ENCODE data around the gene ZFP64. TPM values are rescaled to one million over a fixed set of nuclear protein-coding genes. Genes with fewer than 3 reads are reported as not detected.
"Not testable (repeated sequence)": the region's sequence is repeated elsewhere in the genome, so short reads cannot be mapped to it uniquely, and the experiment has no call there.

The ZFP64 gene
- total and polyA plus RNA-seq, 2 of the 4 experiments (the other 2 are of a cell fraction), result 14.3 to 17.1 TPM

DNA sequence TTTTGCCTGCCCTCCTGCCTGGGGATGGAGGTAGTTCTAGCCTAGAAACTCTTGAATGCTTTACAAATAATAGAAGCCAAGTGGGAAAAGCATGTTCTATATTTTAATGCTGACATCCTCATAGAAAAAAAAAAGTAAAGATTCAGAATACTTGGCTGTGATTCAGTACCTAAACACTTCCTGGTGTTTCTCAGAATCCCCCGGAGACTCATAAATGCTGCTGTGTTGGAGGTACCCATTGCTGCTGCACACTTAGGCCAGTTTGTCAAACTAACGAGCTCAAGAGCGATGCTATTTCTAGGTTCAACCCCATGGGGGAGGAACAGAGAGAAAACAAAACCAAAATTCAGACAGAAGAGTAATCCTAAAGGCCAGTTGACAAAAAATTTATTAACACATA lies 38.8 kb upstream of the ZFP64 start:
- H3K9me1 ChIP-seq (ENCODE audit: insufficient read depth, low read length), result no peaks in the 10 kb centered on the region
- H2BK5ac ChIP-seq (ENCODE audit: low read depth, low read length, poor library complexity, severe bottlenecking), result no peak overlapping the region
- dilution Hi-C loops (cut with HindIII; ENCODE audit: low sequenced_read_pairs, unreplicated experiment), result no loop called here
- H3K36me3 ChIP-seq (ENCODE audit: control insufficient read depth, insufficient read depth, low read length), result no peaks in the 10 kb centered on the region
- H2AK5ac ChIP-seq (ENCODE audit: low read depth, low read length), result no peak overlapping the region
- no peak for ATAC-seq (ENCODE audit: low read depth)
- no peak overlapping the region for H3K23ac ChIP-seq (ENCODE audit: low read depth, low read length)
- POLR2A ChIA-PET (ENCODE audit: unreplicated experiment), result no interaction called here
- H4K91ac ChIP-seq (ENCODE audit: insufficient read depth, low read depth, low read length), result no peak overlapping the region
- no peak overlapping the region for H2BK15ac ChIP-seq (ENCODE audit: low read depth, low read length)
- H3K27ac ChIP-seq (ENCODE audit: insufficient read depth, low read length), result no peak overlapping the region
- H3K4me3 ChIP-seq (ENCODE audit: insufficient read depth, low read depth, low read length), result no peak overlapping the region
- in situ Hi-C loops (cut with MboI; ENCODE audit: low sequenced_read_pairs), result loop anchor here (25.0 kb wide), 1 partner anchor 1757 kb away; no protein-coding TSS in a partner anchor
- DNase-seq, result no peak
- H3K4me2 ChIP-seq (ENCODE audit: low read depth, low read length), result no peak overlapping the region
- H4K20me1 ChIP-seq (ENCODE audit: insufficient read depth, low read length), result no peaks in the 10 kb centered on the region
- H3K9me3 ChIP-seq (ENCODE audit: control insufficient read depth, insufficient read depth, low read length), result no peaks in the 10 kb centered on the region
- CTCF ChIA-PET, result interaction anchor here (1.2 kb wide), 1 partner anchor 12 kb away, joined by 5 read pairs; no protein-coding TSS in a partner anchor
- H3K79me1 ChIP-seq (ENCODE audit: low read depth in 1 of 2, low read length in 2 of 2), result no peaks in the 10 kb centered on the region
- no peaks in the 10 kb centered on the region for H3K4me1 ChIP-seq (ENCODE audit: control insufficient read depth, insufficient read depth, low read length)
- intact Hi-C loops (cut with micrococcal nuclease), result no loop called here
- no peak for TF ChIP-seq CHD1 (IDR thresholded peaks at IDR 0.05; ENCODE audit: low read depth, low read length)
- TF ChIP-seq, protein P1, sequence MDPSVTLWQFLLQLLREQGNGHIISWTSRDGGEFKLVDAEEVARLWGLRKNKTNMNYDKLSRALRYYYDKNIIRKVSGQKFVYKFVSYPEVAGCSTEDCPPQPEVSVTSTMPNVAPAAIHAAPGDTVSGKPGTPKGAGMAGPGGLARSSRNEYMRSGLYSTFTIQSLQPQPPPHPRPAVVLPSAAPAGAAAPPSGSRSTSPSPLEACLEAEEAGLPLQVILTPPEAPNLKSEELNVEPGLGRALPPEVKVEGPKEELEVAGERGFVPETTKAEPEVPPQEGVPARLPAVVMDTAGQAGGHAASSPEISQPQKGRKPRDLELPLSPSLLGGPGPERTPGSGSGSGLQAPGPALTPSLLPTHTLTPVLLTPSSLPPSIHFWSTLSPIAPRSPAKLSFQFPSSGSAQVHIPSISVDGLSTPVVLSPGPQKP (IDR thresholded peaks at IDR 0.05; ENCODE audit: borderline replicate concordance, low read depth, low read length), result no peak
- no peak for TF ChIP-seq NFE2L2 (IDR thresholded peaks at IDR 0.05; ENCODE audit: low read depth, low read length)
- no peak overlapping the region for H3K56ac ChIP-seq (ENCODE audit: extremely low read depth, insufficient read depth, low read length)
- no peak overlapping the region for H3K14ac ChIP-seq (replicated peaks; ENCODE audit: low read depth, low read length)
- BruUV-seq (replicated peaks), result no TSS peak
- H2BK20ac ChIP-seq (ENCODE audit: low read depth, low read length), result no peak overlapping the region
- no peak overlapping the region for H3K9ac ChIP-seq (ENCODE audit: low read depth, low read length)
- no CpG with 5 or more reads among the region's 3 CpGs for WGBS, 2 experiments (ENCODE audit: extremely low coverage in 2 of 2, insufficient read length in 1 of 2)
- peaks cover 3% of the 10 kb centered on the region; the same call in 1 of the 2 replicates for H3K27me3 ChIP-seq (ENCODE audit: control insufficient read depth, insufficient read depth, low read length)
- H4K8ac ChIP-seq (ENCODE audit: low read depth in 2 of 2, low read length in 2 of 2), result no peak overlapping the region
- H3K18ac ChIP-seq (ENCODE audit: low read depth, low read length), result no peak overlapping the region
- no peak overlapping the region for H4K5ac ChIP-seq (ENCODE audit: low read depth, low read length)
- H2BK120ac ChIP-seq (ENCODE audit: low read depth, low read length), result no peak overlapping the region
- H2AK9ac ChIP-seq (replicated peaks; ENCODE audit: low read depth, low read length, poor library complexity), result no peak overlapping the region
- H2AFZ ChIP-seq (replicated peaks; ENCODE audit: low read length, poor library complexity), result no peak overlapping the region
- H3K4ac ChIP-seq (ENCODE audit: low read depth, low read length), result no peak overlapping the region

DNA sequence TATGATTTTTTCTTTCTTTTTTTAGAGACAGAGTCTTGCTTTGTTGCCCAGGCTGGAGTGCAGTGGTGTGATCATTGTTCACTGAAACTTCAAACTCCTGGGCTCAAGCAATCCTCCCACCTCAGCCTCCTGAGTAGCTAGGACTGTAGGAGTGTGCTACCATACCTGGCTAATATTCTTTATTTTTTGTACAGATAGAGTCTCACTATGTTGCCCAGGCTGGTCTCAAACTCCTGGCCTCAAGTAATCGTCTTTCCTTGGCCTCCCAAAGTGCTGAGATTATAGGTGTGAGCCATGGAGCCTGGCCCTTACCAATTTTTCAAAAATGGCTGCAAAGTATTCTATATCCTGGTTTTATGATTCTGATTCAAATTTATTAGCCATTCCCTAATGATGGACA lies 37.8 kb upstream of the ZFP64 start:
- ATAC-seq (ENCODE audit: low read depth); H3K4me1 ChIP-seq (ENCODE audit: control insufficient read depth, insufficient read depth, low read length); H3K4ac ChIP-seq (ENCODE audit: low read depth, low read length); H3K56ac ChIP-seq (ENCODE audit: extremely low read depth, insufficient read depth, low read length); H3K36me3 ChIP-seq (ENCODE audit: control insufficient read depth, insufficient read depth, low read length); DNase-seq; H3K14ac ChIP-seq (replicated peaks; ENCODE audit: low read depth, low read length); H3K27ac ChIP-seq (ENCODE audit: insufficient read depth, low read length); H3K27me3 ChIP-seq (ENCODE audit: control insufficient read depth, insufficient read depth, low read length); H2BK5ac ChIP-seq (ENCODE audit: low read depth, low read length, poor library complexity, severe bottlenecking); H3K9ac ChIP-seq (ENCODE audit: low read depth, low read length); H2AK9ac ChIP-seq (replicated peaks; ENCODE audit: low read depth, low read length, poor library complexity); H2BK120ac ChIP-seq (ENCODE audit: low read depth, low read length); H2BK15ac ChIP-seq (ENCODE audit: low read depth, low read length); BruUV-seq (replicated peaks); H3K9me3 ChIP-seq (ENCODE audit: control insufficient read depth, insufficient read depth, low read length); H2AFZ ChIP-seq (replicated peaks; ENCODE audit: low read length, poor library complexity); intact Hi-C loops (cut with micrococcal nuclease); CTCF ChIA-PET; POLR2A ChIA-PET (ENCODE audit: unreplicated experiment); H4K5ac ChIP-seq (ENCODE audit: low read depth, low read length); H3K9me1 ChIP-seq (ENCODE audit: insufficient read depth, low read length); H2AK5ac ChIP-seq (ENCODE audit: low read depth, low read length); H3K4me2 ChIP-seq (ENCODE audit: low read depth, low read length); H3K79me1 ChIP-seq (ENCODE audit: low read depth in 1 of 2, low read length in 2 of 2); H3K23ac ChIP-seq (ENCODE audit: low read depth, low read length); H3K18ac ChIP-seq (ENCODE audit: low read depth, low read length); H4K20me1 ChIP-seq (ENCODE audit: insufficient read depth, low read length); H4K91ac ChIP-seq (ENCODE audit: insufficient read depth, low read depth, low read length); H4K8ac ChIP-seq (ENCODE audit: low read depth in 2 of 2, low read length in 2 of 2); H3K4me3 ChIP-seq (ENCODE audit: insufficient read depth, low read depth, low read length); H2BK20ac ChIP-seq (ENCODE audit: low read depth, low read length); dilution Hi-C loops (cut with HindIII; ENCODE audit: low sequenced_read_pairs, unreplicated experiment): not testable (repeated sequence)
- 20% methylated on average over 1 of the region's 1 CpG; no CpG with 5 or more reads in 1 of the 2 experiments for WGBS, 2 experiments (ENCODE audit: extremely low coverage in 2 of 2, insufficient read length in 1 of 2)
- in situ Hi-C loops (cut with MboI; ENCODE audit: low sequenced_read_pairs), result loop anchor here (25.0 kb wide), 1 partner anchor 1758 kb away; no protein-coding TSS in a partner anchor

Data from IMR-90 (cell line).